ENCODE results near the gene MED15. TPM values are rescaled to one million over a fixed set of nuclear protein-coding genes. Genes with fewer than 3 reads are reported as not detected.
A peak's percentile ranks its signal among the peaks of the same experiment; 100 is the strongest.

The MED15 gene
- total RNA-seq, 1 experiment from 2014 or later, result 19.5 TPM

DNA sequence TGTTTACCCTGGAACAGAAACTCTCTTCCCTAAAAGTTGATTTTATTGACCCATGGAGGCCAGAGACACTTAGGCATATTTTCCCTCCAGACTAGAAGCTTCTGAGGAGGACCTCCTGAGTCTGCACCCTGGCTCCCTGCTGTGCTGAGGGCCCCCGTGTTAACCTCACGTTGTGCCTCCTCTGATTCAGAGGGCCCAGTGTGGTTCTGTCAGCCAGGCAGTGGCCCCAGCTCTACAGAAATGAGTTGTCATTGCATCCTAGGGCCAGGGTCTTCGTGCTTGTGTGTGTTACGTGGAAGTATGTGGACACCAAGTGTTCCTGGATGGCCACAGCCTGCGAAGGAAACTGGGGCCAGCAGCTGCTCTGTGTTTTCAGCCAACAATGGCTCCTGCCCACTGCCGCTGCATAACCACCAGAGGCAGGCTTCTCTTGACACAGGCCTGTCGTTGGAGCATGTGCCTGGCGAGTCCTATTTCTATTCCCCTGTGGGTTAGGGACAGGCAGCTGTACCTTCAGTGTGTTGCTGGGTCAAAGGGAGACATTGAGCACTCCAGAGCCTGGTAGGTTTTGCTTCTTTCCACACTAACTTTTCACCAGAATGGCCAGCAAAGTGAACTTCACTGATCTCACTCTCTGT, 44.5 kb downstream of the MED15 start:
- DNase-seq (ENCODE audit: low read depth), result no peak

GRCh38 chr22:20552443-20553401, 45.3 kb downstream of the MED15 start:
- DNase-seq (ENCODE audit: low read depth), result no peak

- no peak for DNase-seq (ENCODE audit: low read depth)
Measured at GRCh38 chr22:20553947-20554741, 46.7 kb downstream of the MED15 start.

DNA sequence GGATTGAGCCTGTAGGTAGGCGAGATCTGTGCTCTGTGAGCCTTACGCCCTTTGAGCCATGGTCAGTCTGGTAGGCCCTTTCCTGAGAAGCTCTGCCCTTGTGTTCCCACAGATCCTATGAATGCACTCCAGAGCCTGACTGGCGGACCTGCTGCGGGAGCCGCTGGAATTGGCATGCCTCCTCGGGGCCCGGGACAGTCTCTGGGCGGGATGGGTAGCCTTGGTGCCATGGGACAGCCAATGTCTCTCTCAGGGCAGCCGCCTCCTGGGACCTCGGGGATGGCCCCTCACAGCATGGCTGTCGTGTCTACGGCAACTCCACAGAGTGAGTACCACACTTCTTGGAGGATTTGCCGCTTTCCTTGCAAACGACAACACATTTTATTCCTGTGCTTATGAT, 47.4 kb downstream of the MED15 start:
- no peak for DNase-seq (ENCODE audit: low read depth)

GRCh38 chr22:20558534-20558933, 51.1 kb downstream of the MED15 start:
- no peak for DNase-seq (ENCODE audit: low read depth)

GRCh38 chr22:20559174-20559760, 51.9 kb downstream of the MED15 start:
- DNase-seq (ENCODE audit: low read depth), result no peak

DNA sequence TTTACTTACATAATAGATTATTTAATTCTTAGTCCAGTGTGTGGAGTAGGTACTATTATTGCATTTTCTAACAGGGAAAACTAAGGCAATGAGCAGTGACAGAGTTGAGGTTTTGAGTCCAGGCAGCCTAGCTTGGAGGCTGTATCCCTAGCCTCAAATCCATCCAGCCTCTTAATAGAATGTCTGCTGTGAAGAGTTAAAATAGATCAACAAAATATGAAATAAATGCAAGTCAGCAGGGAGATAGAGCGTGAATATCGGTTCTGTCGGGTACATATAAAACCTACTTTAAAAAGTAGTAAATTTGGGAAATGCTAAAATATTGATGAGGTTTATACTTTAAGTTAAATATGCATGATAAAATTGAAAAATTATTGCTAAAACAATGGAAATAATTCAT, 53.3 kb downstream of the MED15 start:
- DNase-seq (ENCODE audit: low read depth), result no peak

- no peak for DNase-seq (ENCODE audit: low read depth)
Measured at GRCh38 chr22:20561882-20562281, 54.5 kb downstream of the MED15 start.

DNA sequence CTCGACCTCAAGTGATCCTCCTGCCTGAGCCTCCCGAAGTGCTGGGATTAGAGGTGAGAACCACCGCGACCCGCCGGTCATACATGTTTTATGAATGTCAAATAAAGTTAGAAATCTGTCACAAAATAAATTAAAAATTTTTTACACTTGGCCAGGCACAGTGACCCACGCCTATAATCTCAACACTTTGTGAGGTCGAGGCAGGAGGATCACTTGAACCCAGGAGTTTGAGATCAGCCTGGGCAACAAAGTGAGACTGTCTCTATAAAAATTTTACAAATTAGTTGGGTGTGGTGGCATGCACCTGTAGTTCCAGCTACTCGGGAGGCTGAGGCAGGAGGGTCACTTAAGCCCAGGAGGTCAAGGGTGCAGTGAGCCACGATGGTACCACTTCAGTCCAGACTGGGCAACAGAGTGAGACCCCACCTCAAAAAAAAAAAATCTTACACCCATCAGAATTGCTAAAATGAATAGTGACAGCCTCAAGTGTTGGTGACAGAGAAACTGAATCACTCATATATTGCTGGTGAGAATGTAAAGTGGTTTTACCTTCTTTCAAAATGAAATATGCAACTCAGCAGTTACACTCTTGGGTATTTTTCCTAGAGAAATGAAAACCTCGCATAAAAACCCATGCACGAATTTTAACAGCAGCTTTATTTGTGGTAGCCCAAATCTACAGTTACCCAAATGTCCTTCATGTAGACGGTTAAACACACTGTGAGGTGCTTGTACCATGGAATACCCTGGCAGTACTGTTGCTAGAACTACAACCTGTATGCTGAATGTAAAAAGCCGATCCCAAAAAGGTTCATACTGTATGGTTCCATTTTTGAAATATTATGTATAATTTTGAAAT, 55.4 kb downstream of the MED15 start:
- DNase-seq (ENCODE audit: low read depth), result no peak

DNA sequence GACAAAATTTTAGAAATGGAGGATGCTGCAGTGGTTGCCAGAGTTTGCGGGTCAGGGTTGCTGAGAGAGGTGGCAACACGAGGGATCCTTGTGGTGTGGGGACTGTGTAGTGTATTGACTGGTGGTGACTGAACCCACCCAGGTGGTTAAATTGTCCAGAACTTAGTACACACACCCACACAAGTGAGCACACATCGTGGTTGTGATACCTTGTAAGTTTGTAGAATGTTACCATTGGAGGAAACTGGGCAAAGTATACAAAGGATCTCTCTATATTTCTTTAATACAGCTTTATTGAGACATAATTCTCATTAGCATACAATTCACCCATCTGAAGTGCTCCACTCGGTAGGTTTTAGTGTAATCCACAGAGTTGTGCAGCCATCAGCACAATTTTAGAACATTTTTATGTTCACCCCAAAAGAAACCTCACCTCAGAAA, 56.1 kb downstream of the MED15 start:
- no peak for DNase-seq (ENCODE audit: low read depth)

GRCh38 chr22:20563941-20564371, 56.5 kb downstream of the MED15 start:
- no peak for DNase-seq (ENCODE audit: low read depth)

DNA sequence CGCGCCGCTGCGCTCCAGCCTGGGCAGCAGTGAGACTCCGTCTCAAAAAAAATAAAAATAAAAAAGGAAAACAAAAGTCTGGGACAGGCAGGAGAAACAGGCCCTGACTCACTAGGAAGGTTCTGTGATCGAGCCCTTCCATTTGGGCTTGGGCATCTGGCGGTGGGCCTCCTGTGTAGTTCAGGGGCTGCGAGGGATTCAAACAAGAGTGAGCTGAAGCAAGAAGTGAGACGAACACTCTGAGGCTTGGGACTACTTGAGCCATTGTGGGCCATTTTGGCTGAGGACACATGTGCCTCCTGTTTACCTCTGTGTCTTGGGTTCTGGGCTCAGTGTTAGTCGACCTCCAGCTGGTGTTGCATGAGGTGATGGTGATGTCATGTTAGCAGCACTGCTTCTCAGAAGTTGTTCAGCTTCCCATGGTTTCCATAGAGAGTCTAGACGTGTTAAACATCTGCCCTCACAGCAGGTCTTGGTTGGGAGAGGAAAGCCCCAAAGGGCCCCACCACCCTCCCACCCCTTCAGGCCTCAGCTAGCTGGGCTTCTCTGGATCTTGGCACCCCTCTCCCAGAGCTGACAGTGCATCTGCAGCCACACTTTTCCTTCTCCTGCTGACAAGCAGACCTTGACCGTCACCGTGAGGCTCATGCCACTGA, 57.8 kb downstream of the MED15 start:
- peak; percentile 31 for DNase-seq (ENCODE audit: low read depth)

GRCh38 chr22:20565761-20566160, 58.4 kb downstream of the MED15 start:
- DNase-seq (ENCODE audit: low read depth), result no peak

GRCh38 chr22:20566420-20567260, 59.2 kb downstream of the MED15 start:
- peak; percentile 89 for DNase-seq (ENCODE audit: low read depth)

- DNase-seq (ENCODE audit: low read depth), result peak; percentile 95
Measured at GRCh38 chr22:20567371-20567847, 60.0 kb downstream of the MED15 start.

GRCh38 chr22:20567993-20568417, 60.6 kb downstream of the MED15 start:
- peak; percentile 57 for DNase-seq (ENCODE audit: low read depth)

DNA sequence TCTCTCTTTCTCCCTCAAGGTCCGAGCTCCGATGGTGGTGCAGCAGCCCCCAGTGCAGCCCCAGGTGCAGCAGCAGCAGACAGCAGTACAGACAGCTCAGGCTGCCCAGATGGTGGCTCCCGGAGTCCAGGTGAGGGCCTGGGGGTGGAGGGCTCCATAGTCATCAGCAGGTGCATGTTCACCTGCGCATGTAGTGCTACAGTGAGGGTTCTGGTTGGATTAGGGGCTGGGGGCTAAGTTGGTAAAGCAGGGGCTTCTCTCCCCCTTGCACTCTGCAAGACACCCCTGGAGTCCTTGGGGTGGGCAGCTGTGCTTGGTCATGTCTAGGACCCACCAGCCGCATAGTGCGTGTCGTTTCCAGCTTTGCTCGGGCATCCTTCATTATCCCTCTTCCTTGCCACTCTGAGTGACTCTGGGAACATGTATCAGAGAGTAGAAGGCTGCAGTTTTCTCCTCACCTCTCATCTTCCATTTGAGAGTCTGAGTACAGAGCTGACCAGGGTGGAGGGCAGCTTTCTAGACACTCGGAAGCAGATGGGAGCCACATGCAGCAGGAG, 61.2 kb downstream of the MED15 start:
- no peak for DNase-seq (ENCODE audit: low read depth)
